A549 (cell line): ENCODE data around the gene SMIM10. TPM values are rescaled to one million over a fixed set of nuclear protein-coding genes. Genes with fewer than 3 reads are reported as not detected.
A peak's percentile ranks its signal among the peaks of the same experiment; 100 is the strongest.

Experiments used
- ATAC-seq, 2 experiments: fragments of 200-7000 bp in 1 of 2; fragments of >200 bp in 1 of 2; cut with Nextera tagmentation in 1 of 2; cut with Tn5 transposase in 1 of 2; 3 replicates each; pipeline versions ENCODE4 v1.8.0 to v1.9.1; 2018 to 2020; ENCODE audit warnings: mild to moderate bottlenecking in 1 of 2, moderate library complexity in 1 of 2
- CTCF ChIA-PET: fragments of 300-600 bp; sonication (Branson Sonifier 250); formaldehyde crosslinking; extraction: SDS; loops from one replicate; lab custom pipeline; 2021; ENCODE audit warnings: antibody characterized with exemption, inconsistent platforms; lab: Yijun Ruan, JAX
- POLR2A ChIA-PET: fragments of 350-600 bp; formaldehyde crosslinking; extraction: SDS; loops from one replicate; lab custom pipeline; 2021; ENCODE audit warnings: antibody characterized with exemption, inconsistent platforms; lab: Yijun Ruan, JAX
- DNase-seq, 2 experiments: peaks; one replicate each; pipeline versions ENCODE4 v3.0.0 to v3.0.0-alpha.2; 2011 to 2016; ENCODE audit warnings: low read depth in 1 of 2, low spot score in 1 of 2
- FAIRE-seq: peaks from 2 replicates; lab custom pipeline; 2011; peaks lifted over from hg19 to GRCh38; lab: Jason Lieb, UNC
- H3K27ac ChIP-seq, 2 experiments: fragments of >200 bp; sonication (Bioruptor Twin); formaldehyde crosslinking; 3 replicates each; pipeline ENCODE4 v1.5.1; 2016 to 2017
- H3K4me1 ChIP-seq: fragments of >200 bp; sonication (Bioruptor Twin); formaldehyde crosslinking; 3 replicates; pipeline ENCODE4 v1.6.1; 2016
- H3K4me2 ChIP-seq: fragments of >200 bp; sonication (Bioruptor Twin); formaldehyde crosslinking; 3 replicates; pipeline ENCODE4 v1.6.1; 2016
- H3K4me3 ChIP-seq: fragments of >200 bp; sonication (Bioruptor Twin); formaldehyde crosslinking; 3 replicates; pipeline ENCODE4 v1.5.1; 2016
- H3K9me3 ChIP-seq: fragments of >200 bp; sonication (Bioruptor Twin); formaldehyde crosslinking; 3 replicates; pipeline ENCODE4 v1.6.1; 2016
- EHF ChIP-seq: fragments of 250-450 bp; sonication (Bioruptor Pico); IDR thresholded peaks from 2 replicates; pipeline ENCODE4 v1.5.0; 2020; ENCODE audit warnings: mild to moderate bottlenecking
- FOSL2 ChIP-seq, 2 experiments: fragments of 450-650 bp in 1 of 2; fragments of >200 bp in 1 of 2; sonication (Bioruptor Twin) in 1 of 2; formaldehyde crosslinking; IDR thresholded peaks; 2 replicates each; pipeline versions ENCODE4 v1.5.0 to v1.6.1; 2016 to 2020; ENCODE audit warnings: mild to moderate bottlenecking in 1 of 2, moderate library complexity in 1 of 2
- GATA3 ChIP-seq: IDR thresholded peaks from 2 replicates; pipeline ENCODE4 v1.6.1; 2012; ENCODE audit warnings: borderline replicate concordance
- JUN ChIP-seq, 2 experiments: fragments of >200 bp; sonication (Bioruptor Twin); formaldehyde crosslinking; IDR thresholded peaks; 2 replicates in 1 of 2; 3 replicates in 1 of 2; pipeline ENCODE4 v1.6.1; 2016 to 2017
- JUNB ChIP-seq: fragments of >200 bp; sonication (Bioruptor Twin); formaldehyde crosslinking; IDR thresholded peaks from 2 replicates; pipeline ENCODE4 v1.6.1; 2016
- KDM1A ChIP-seq: fragments of 200-600 bp; sonication (generic); IDR thresholded peaks from 2 replicates; pipeline ENCODE4 v1.6.1; 2016; ENCODE audit warnings: low read depth, mild to moderate bottlenecking
- KDM5A ChIP-seq: fragments of 200-600 bp; sonication (generic); IDR thresholded peaks from 2 replicates; pipeline ENCODE4 v1.6.1; 2016; ENCODE audit warnings: antibody characterized with exemption, mild to moderate bottlenecking
- MYC ChIP-seq: IDR thresholded peaks from 2 replicates; pipeline ENCODE4 v1.6.1; 2012; ENCODE audit warnings: mild to moderate bottlenecking, inconsistent platforms, low read length, improper control_type of control experiment, borderline replicate concordance
- NPAS2 ChIP-seq: fragments of 250-450 bp; sonication (Bioruptor Pico); IDR thresholded peaks from 2 replicates; pipeline ENCODE4 v1.8.0; 2022; ENCODE audit warnings: mild to moderate bottlenecking, moderate library complexity, borderline replicate concordance
- PHF8 ChIP-seq: fragments of 200-600 bp; sonication (generic); IDR thresholded peaks from 2 replicates; pipeline ENCODE4 v1.6.1; 2016; ENCODE audit warnings: low read depth, mild to moderate bottlenecking, antibody characterized with exemption, moderate library complexity, borderline replicate concordance
- POLR2A ChIP-seq: IDR thresholded peaks from 2 replicates; pipeline ENCODE4 v1.6.1; 2012; ENCODE audit warnings: mild to moderate bottlenecking, low read length
- POLR2AphosphoS2 ChIP-seq: conservative IDR thresholded peaks from 2 replicates; pipeline ENCODE4 v1.6.1; 2012; ENCODE audit warnings: low read length, improper control_type of control experiment, inconsistent platforms
- RNF2 ChIP-seq: fragments of 200-600 bp; sonication (generic); IDR thresholded peaks from 2 replicates; pipeline ENCODE4 v1.6.1; 2016; ENCODE audit warnings: low read depth, mild to moderate bottlenecking, antibody characterized with exemption, moderate library complexity, borderline replicate concordance
- TFCP2L1 ChIP-seq: fragments of 250-450 bp; sonication (Bioruptor Pico); IDR thresholded peaks from 2 replicates; pipeline ENCODE4 v1.5.0; 2021; ENCODE audit warnings: mild to moderate bottlenecking
- ZFP36 ChIP-seq: fragments of 450-650 bp; IDR thresholded peaks from 2 replicates; pipeline ENCODE4 v1.6.1; 2014; ENCODE audit warnings: borderline replicate concordance; ENCODE audit not compliant: partially characterized antibody
- ZSCAN20 ChIP-seq: fragments of 250-450 bp; sonication (Bioruptor Pico); IDR thresholded peaks from 2 replicates; pipeline ENCODE4 v1.8.0; 2022; ENCODE audit warnings: mild to moderate bottlenecking, moderate library complexity
- WGBS: methylation state at CpG from one replicate; pipeline ENCODE4 v1.1.6; 2017; ENCODE audit errors: missing lambda C conversion rate; 5-methylcytosine and 5-hydroxymethylcytosine counted together
- polyA plus RNA-seq, 4 experiments: library from polyadenylated mRNA; depleted of rRNA in 3 of 4; stranded (reverse); fragments of >200 nt; fragmentation: RNase III in 1 of 4; extraction: RNeasy Plus Mini Kit Qiagen cat#74134 plus additional on column Dnase treatment in 1 of 4; gene quantifications; 2 replicates in 3 of 4; 3 replicates in 1 of 4; pipeline ENCODE4 v1.2.3, GENCODE V29; 2011 to 2017
- TF ChIP-seq, protein P1 (sequence below): fragments of >200 bp; sonication (Bioruptor Twin); formaldehyde crosslinking; IDR thresholded peaks from 2 replicates; pipeline ENCODE4 v1.6.1; 2016
- TF ChIP-seq, protein P2 (sequence below): fragments of 450-650 bp; IDR thresholded peaks from 2 replicates; pipeline ENCODE4 v1.6.1; 2014; ENCODE audit warnings: antibody characterized with exemption
- TF ChIP-seq, protein P3 (sequence below): IDR thresholded peaks from 2 replicates; pipeline ENCODE4 v1.6.1; 2012
- TF ChIP-seq, protein P4 (sequence below): fragments of 250-450 bp; sonication (Bioruptor Pico); IDR thresholded peaks from 2 replicates; pipeline ENCODE4 v1.5.0; 2021; ENCODE audit warnings: mild to moderate bottlenecking, moderate library complexity, borderline replicate concordance
- TF ChIP-seq, protein P5 (sequence below): fragments of 150-350 bp; IDR thresholded peaks from 2 replicates; pipeline ENCODE4 v1.6.1; 2014; ENCODE audit warnings: low read depth, mild to moderate bottlenecking, low read length
- TF ChIP-seq, protein P6 (sequence below): fragments of 200-600 bp; sonication (generic); IDR thresholded peaks from 2 replicates; pipeline ENCODE4 v1.6.1; 2016; ENCODE audit warnings: antibody characterized with exemption, mild to moderate bottlenecking, moderate library complexity

Gene SMIM10
- polyA plus RNA-seq, 2 of the 4 experiments (the other 2 are of a cell fraction): 0.14 TPM; not detected in 1

DNA sequence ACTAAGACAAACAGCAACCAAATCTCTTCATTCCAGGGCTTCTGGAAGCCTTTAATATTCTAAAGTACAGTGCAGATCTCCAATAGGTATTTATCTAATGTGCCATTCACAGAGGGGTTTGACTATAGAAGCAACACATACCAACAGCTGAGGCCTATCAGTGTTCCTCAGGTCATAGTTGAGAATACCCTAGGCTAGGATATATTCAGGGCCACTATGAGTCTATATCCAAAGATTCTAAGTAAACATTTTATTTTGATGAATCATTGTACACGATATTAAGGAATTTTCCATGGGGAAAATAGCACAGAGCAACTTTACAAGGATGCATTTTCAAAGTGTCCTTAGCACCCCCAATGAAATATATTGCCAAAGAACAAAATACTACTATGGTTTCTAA lies 9.7 kb downstream of the SMIM10 start:
- Histone ChIP-seq H3K4me2 (peak overlapping the region; percentile 59), H3K4me3 (no peak overlapping the region), H3K27ac (peak overlapping the region; percentile 72 to 83), H3K4me1 (peaks cover 31% of the 10 kb centered on the region), H3K9me3 (no peaks in the 10 kb centered on the region)
- FAIRE-seq: no peak
- TF ChIP-seq, protein P1, sequence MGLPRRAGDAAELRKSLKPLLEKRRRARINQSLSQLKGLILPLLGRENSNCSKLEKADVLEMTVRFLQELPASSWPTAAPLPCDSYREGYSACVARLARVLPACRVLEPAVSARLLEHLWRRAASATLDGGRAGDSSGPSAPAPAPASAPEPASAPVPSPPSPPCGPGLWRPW: no peak
- TF ChIP-seq ZFP36: no peak
- no peak for TF ChIP-seq KDM5A
- no peak for TF ChIP-seq GATA3
- no peak for TF ChIP-seq PHF8
- TF ChIP-seq FOSL2 (IDR thresholded peaks at IDR 0.05): no peak
- 0 out of 2 replicates have a peak, but pooled peaks have one; percentile 10 for TF ChIP-seq FOSL2 (CRISPR knock-in tag; IDR thresholded peaks at IDR 0.05)
- TF ChIP-seq KDM1A: no peak
- no peak for TF ChIP-seq TFCP2L1 (CRISPR knock-in tag)
- TF ChIP-seq EHF (CRISPR knock-in tag): no peak
- DNase-seq: peak in 1 of 2 experiments; percentile 10
- ChIA-PET CTCF (interaction anchor here (0.8 to 2.5 kb wide), 11 partner anchors 9 to 218 kb away, joined by 3 to 20 read pairs (median 3); no protein-coding TSS in a partner anchor), POLR2A (no interaction called here)
- peak in 1 of 2 experiments; percentile 12; a peak in 2 of 6 replicates for ATAC-seq
- 0% methylated on average over 1 of the region's 1 CpG for WGBS

DNA sequence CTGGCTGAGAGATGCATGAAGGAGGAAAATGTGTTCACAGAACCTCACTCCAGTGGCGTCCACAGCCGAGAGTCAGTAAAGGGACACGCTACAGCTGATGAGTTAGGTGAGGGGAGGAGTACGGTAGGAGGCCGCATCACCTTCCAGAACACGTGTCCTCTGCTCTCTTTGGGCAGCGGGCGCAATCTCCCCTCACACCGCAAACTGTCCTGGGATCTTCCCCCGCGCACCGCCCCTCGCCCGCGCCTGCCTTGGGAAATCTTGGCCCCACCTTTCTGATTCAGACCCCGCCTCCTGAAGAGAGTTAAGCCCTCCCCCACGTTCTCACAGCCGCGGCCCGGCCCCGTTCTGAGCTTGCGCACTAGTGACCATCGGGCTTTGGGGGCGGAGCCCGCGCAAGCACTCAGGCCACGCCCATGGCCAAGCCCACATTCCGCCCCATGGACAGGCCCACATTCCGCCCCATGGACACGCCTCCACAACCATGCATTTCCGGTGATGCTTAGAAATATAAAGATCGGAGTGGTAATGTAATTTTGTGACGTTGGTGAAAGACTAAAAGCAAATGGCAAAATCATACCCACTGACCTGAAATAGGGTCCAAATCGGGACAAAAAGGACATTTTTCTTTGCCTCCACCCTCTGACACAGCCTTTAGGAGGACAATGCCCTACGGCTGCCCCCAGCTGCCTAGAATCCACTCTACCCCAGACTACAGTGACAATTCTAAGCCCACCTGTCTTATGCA lies 13.3 kb downstream of the SMIM10 start:
- FAIRE-seq (peak; percentile 32), DNase-seq (peak; percentile 61 to 93), ATAC-seq (peak; percentile 87 to 94)
- TF ChIP-seq ZFP36 (no peak), POLR2A (peak; percentile 50), NPAS2 (no peak), TFCP2L1 (CRISPR knock-in tag) (0 out of 2 replicates have a peak, but pooled peaks have one; percentile 29), JUN (IDR thresholded peaks at IDR 0.05) (peak in 1 of 2 experiments; percentile 44; a peak in 2 of 5 replicates), JUNB (no peak), PHF8 (peak; percentile 23; the same call in 1 of the 2 replicates)
- TF ChIP-seq, protein P2, sequence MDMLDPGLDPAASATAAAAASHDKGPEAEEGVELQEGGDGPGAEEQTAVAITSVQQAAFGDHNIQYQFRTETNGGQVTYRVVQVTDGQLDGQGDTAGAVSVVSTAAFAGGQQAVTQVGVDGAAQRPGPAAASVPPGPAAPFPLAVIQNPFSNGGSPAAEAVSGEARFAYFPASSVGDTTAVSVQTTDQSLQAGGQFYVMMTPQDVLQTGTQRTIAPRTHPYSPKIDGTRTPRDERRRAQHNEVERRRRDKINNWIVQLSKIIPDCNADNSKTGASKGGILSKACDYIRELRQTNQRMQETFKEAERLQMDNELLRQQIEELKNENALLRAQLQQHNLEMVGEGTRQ: peak; percentile 23; the same call in 1 of the 2 replicates
- TF ChIP-seq, protein P3, sequence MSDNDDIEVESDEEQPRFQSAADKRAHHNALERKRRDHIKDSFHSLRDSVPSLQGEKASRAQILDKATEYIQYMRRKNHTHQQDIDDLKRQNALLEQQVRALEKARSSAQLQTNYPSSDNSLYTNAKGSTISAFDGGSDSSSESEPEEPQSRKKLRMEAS: peak; percentile 78
- TF ChIP-seq, protein P4, sequence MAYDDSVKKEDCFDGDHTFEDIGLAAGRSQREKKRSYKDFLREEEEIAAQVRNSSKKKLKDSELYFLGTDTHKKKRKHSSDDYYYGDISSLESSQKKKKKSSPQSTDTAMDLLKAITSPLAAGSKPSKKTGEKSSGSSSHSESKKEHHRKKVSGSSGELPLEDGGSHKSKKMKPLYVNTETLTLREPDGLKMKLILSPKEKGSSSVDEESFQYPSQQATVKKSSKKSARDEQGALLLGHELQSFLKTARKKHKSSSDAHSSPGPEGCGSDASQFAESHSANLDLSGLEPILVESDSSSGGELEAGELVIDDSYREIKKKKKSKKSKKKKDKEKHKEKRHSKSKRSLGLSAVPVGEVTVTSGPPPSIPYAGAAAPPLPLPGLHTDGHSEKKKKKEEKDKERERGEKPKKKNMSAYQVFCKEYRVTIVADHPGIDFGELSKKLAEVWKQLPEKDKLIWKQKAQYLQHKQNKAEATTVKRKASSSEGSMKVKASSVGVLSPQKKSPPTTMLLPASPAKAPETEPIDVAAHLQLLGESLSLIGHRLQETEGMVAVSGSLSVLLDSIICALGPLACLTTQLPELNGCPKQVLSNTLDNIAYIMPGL (CRISPR knock-in tag): no peak
- WGBS: 4% methylated on average over 22 of the region's 35 CpGs
- ChIA-PET CTCF (interaction anchor here (0.8 to 1.5 kb wide), 3 partner anchors 30 to 55 kb away, joined by 3 to 5 read pairs (median 3); no protein-coding TSS in a partner anchor), POLR2A (interaction anchor here (0.5 to 1.3 kb wide), 3 partner anchors 48 to 568 kb away, joined by 3 to 5 read pairs (median 3); partner anchors contain the start of gene RTL8A)
- H3K4me2 ChIP-seq: peak overlapping the region; percentile 92
- peak overlapping the region; percentile 59 for H3K4me3 ChIP-seq
- no peaks in the 10 kb centered on the region for H3K9me3 ChIP-seq
- peaks cover 30% of the 10 kb centered on the region for H3K4me1 ChIP-seq
- peak overlapping the region; percentile 68 to 84 for H3K27ac ChIP-seq

DNA sequence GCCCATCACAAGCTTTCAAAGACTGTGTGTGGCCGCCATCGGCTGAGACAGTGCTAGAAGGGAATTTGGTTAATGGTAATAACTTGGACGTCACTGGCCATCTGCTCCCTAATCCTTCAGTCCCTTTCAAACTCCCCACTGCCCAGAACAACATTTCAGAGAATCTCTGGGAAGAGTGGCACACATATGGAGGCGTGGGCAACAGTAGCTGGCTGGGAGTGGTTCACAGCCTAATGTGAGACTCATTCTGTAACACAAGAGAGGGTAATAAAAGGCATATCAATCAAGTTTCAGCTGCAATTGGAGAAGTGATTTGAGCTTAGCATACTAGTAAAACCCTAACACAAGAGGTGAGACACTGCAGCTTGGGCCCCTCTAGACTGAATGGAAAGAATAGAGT lies 15.4 kb downstream of the SMIM10 start:
- Histone ChIP-seq H3K4me2 (no peak overlapping the region), H3K4me1 (peaks cover 9% of the 10 kb centered on the region), H3K4me3 (no peak overlapping the region), H3K9me3 (no peaks in the 10 kb centered on the region), H3K27ac (no peak overlapping the region)
- WGBS: 69% methylated on average over 4 of the region's 4 CpGs
- ATAC-seq (no peak), FAIRE-seq (no peak), DNase-seq (no peak)
- POLR2A ChIA-PET: no interaction called here
- CTCF ChIA-PET: no interaction called here
- TF ChIP-seq ZSCAN20: no peak
- TF ChIP-seq, protein P5, sequence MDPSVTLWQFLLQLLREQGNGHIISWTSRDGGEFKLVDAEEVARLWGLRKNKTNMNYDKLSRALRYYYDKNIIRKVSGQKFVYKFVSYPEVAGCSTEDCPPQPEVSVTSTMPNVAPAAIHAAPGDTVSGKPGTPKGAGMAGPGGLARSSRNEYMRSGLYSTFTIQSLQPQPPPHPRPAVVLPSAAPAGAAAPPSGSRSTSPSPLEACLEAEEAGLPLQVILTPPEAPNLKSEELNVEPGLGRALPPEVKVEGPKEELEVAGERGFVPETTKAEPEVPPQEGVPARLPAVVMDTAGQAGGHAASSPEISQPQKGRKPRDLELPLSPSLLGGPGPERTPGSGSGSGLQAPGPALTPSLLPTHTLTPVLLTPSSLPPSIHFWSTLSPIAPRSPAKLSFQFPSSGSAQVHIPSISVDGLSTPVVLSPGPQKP: no peak
- TF ChIP-seq MYC: no peak
- TF ChIP-seq, protein P6, sequence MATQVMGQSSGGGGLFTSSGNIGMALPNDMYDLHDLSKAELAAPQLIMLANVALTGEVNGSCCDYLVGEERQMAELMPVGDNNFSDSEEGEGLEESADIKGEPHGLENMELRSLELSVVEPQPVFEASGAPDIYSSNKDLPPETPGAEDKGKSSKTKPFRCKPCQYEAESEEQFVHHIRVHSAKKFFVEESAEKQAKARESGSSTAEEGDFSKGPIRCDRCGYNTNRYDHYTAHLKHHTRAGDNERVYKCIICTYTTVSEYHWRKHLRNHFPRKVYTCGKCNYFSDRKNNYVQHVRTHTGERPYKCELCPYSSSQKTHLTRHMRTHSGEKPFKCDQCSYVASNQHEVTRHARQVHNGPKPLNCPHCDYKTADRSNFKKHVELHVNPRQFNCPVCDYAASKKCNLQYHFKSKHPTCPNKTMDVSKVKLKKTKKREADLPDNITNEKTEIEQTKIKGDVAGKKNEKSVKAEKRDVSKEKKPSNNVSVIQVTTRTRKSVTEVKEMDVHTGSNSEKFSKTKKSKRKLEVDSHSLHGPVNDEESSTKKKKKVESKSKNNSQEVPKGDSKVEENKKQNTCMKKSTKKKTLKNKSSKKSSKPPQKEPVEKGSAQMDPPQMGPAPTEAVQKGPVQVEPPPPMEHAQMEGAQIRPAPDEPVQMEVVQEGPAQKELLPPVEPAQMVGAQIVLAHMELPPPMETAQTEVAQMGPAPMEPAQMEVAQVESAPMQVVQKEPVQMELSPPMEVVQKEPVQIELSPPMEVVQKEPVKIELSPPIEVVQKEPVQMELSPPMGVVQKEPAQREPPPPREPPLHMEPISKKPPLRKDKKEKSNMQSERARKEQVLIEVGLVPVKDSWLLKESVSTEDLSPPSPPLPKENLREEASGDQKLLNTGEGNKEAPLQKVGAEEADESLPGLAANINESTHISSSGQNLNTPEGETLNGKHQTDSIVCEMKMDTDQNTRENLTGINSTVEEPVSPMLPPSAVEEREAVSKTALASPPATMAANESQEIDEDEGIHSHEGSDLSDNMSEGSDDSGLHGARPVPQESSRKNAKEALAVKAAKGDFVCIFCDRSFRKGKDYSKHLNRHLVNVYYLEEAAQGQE: no peak
- TF ChIP-seq, protein P2: no peak
- TF ChIP-seq RNF2: no peak
- no peak for TF ChIP-seq POLR2AphosphoS2
- TF ChIP-seq JUN (IDR thresholded peaks at IDR 0.05): no peak
